IPS-20b (cell line): ENCODE measurements around the gene NELL1.

ENCODE experiments used
- H3K27ac ChIP-seq: one replicate; pipeline ENCODE4 v1.5.1; 2013; ENCODE audit warnings: low read length
- H3K27me3 ChIP-seq: 2 replicates; pipeline ENCODE4 v1.6.1; 2013; ENCODE audit warnings: mild to moderate bottlenecking, low read length, inconsistent platforms; ENCODE audit not compliant: insufficient read depth
- H3K36me3 ChIP-seq: 2 replicates; pipeline ENCODE4 v1.6.1; 2013; ENCODE audit warnings: low read depth, mild to moderate bottlenecking, inconsistent platforms, low read length, moderate library complexity; ENCODE audit not compliant: insufficient read depth
- H3K4me1 ChIP-seq: 2 replicates; pipeline ENCODE4 v1.6.1; 2013; ENCODE audit warnings: mild to moderate bottlenecking, control low read depth, inconsistent platforms, low read length, moderate library complexity; ENCODE audit not compliant: insufficient read depth
- H3K4me3 ChIP-seq: 2 replicates; pipeline ENCODE4 v1.5.1; 2013; ENCODE audit warnings: mild to moderate bottlenecking, low read length, inconsistent platforms
- H3K9ac ChIP-seq: 2 replicates; pipeline ENCODE4 v1.6.1; 2013; ENCODE audit warnings: low read depth, mild to moderate bottlenecking, inconsistent platforms, low read length, moderate library complexity
- H3K9me3 ChIP-seq: 2 replicates; pipeline ENCODE4 v1.6.1; 2013; ENCODE audit warnings: mild to moderate bottlenecking, low read depth, low read length, inconsistent platforms; ENCODE audit not compliant: insufficient read depth

The NELL1 gene

GRCh38 chr11:21430537-21430936, 761.2 kb downstream of the NELL1 start:
- Histone ChIP-seq H3K9ac (no peak overlapping the region), H3K27ac (no peak overlapping the region), H3K27me3 (no peaks in the 10 kb centered on the region), H3K4me1 (no peaks in the 10 kb centered on the region), H3K36me3 (no peaks in the 10 kb centered on the region), H3K4me3 (no peak overlapping the region), H3K9me3 (no peaks in the 10 kb centered on the region)

- Histone ChIP-seq H3K27me3 (no peaks in the 10 kb centered on the region), H3K4me1 (peaks cover 5% of the 10 kb centered on the region; the same call in 1 of the 2 replicates), H3K9ac (no peak overlapping the region), H3K9me3 (no peaks in the 10 kb centered on the region), H3K4me3 (no peak overlapping the region), H3K27ac (no peak overlapping the region), H3K36me3 (no peaks in the 10 kb centered on the region)
Measured at GRCh38 chr11:21446939-21447590, 777.7 kb downstream of the NELL1 start.

- no peak overlapping the region for H3K9ac ChIP-seq
- no peaks in the 10 kb centered on the region for H3K36me3 ChIP-seq
- H3K27me3 ChIP-seq, result no peaks in the 10 kb centered on the region
- no peak overlapping the region for H3K4me3 ChIP-seq
- H3K4me1 ChIP-seq, result peaks cover 5% of the 10 kb centered on the region; the same call in 1 of the 2 replicates
- no peaks in the 10 kb centered on the region for H3K9me3 ChIP-seq
- H3K27ac ChIP-seq, result no peak overlapping the region
Measured at GRCh38 chr11:21447871-21448270, 778.5 kb downstream of the NELL1 start.

GRCh38 chr11:21456186-21456585, 786.8 kb downstream of the NELL1 start:
- no peaks in the 10 kb centered on the region for H3K36me3 ChIP-seq

DNA sequence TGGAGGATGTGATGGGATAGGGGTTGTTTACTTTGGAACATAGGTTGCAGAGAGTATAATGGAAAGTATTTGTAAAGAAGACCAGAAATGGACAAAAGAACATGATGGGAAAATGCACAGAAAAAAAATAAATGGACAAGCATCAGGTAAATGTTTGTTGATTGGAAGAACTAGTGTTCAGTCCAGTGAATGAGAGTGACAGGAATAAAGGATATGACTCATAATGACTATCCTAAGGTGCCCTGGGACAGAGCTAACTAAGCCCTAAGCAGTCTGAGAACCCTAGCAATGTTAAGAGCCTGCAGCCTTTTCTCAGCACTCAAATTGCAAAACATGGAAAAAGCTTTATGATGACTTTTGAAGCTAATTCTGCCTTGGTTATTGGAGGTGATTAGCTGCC, 790.7 kb downstream of the NELL1 start:
- Histone ChIP-seq H3K27me3 (no peaks in the 10 kb centered on the region), H3K4me1 (no peaks in the 10 kb centered on the region), H3K9me3 (no peaks in the 10 kb centered on the region), H3K4me3 (no peak overlapping the region), H3K36me3 (no peaks in the 10 kb centered on the region), H3K27ac (no peak overlapping the region), H3K9ac (no peak overlapping the region)

More at GRCh38 chr11:21456186-21456585, 786.8 kb downstream of the NELL1 start:
- H3K9me3 ChIP-seq, result no peaks in the 10 kb centered on the region
- no peaks in the 10 kb centered on the region for H3K27me3 ChIP-seq
- no peaks in the 10 kb centered on the region for H3K4me1 ChIP-seq
- H3K9ac ChIP-seq, result no peak overlapping the region
- no peak overlapping the region for H3K4me3 ChIP-seq
- H3K27ac ChIP-seq, result no peak overlapping the region

DNA sequence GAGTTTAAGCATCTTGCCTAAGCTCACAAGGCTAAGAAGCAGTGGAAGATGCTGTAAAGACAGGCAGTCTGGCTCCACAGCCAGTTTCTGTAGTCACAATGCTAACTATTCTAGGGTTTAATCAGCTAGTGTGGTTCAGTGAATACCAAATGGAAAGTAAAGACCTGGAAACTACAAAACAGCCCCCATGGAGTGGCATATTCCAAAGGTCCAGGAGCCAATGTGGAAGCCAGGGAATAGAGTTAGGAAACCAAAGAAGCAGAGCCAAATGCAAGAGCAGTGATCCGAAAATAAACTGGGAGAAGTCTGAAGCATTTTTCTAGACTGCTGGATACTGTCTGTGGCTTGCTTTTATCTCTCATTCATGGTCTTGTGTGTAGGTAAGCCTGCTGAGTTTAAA, 792.3 kb downstream of the NELL1 start:
- Histone ChIP-seq H3K27me3 (no peaks in the 10 kb centered on the region), H3K4me3 (no peak overlapping the region)

GRCh38 chr11:21464601-21465193, 795.3 kb downstream of the NELL1 start:
- no peak overlapping the region for H3K4me3 ChIP-seq
- H3K27me3 ChIP-seq, result no peaks in the 10 kb centered on the region
- no peaks in the 10 kb centered on the region for H3K4me1 ChIP-seq
- no peaks in the 10 kb centered on the region for H3K36me3 ChIP-seq
- no peak overlapping the region for H3K27ac ChIP-seq
- H3K9ac ChIP-seq, result no peak overlapping the region
- H3K9me3 ChIP-seq, result no peaks in the 10 kb centered on the region

More for the DNA sequence above, 792.3 kb downstream of the NELL1 start:
- no peaks in the 10 kb centered on the region for H3K9me3 ChIP-seq
- no peak overlapping the region for H3K27ac ChIP-seq
- no peaks in the 10 kb centered on the region for H3K36me3 ChIP-seq
- H3K4me1 ChIP-seq, result no peaks in the 10 kb centered on the region
- no peak overlapping the region for H3K9ac ChIP-seq

GRCh38 chr11:21465203-21465602, 795.8 kb downstream of the NELL1 start:
- no peaks in the 10 kb centered on the region for H3K9me3 ChIP-seq
- H3K27me3 ChIP-seq, result no peaks in the 10 kb centered on the region
- H3K4me3 ChIP-seq, result no peak overlapping the region
- no peak overlapping the region for H3K9ac ChIP-seq
- H3K36me3 ChIP-seq, result no peaks in the 10 kb centered on the region
- H3K4me1 ChIP-seq, result no peaks in the 10 kb centered on the region
- no peak overlapping the region for H3K27ac ChIP-seq

DNA sequence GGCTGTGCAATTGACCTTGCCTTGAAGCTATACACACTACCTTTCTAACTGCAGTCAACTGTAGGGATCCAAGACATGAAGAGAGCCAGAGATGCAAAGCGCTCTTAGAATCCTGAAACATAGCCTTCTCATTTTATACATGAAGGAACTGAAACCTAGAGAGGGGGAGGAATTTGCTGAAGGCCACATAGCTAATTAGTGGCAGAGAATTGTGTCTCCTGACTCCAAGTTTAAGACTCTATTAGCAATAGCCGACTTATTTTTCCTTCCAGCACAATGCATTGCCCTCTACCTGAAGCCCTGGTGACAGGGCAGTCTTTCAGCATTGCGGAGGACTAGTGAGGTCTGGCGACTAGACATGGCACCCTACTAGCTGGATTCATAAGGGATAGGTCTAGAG, 796.5 kb downstream of the NELL1 start:
- Histone ChIP-seq H3K9ac (no peak overlapping the region), H3K4me1 (no peaks in the 10 kb centered on the region), H3K36me3 (no peaks in the 10 kb centered on the region), H3K4me3 (no peak overlapping the region), H3K9me3 (no peaks in the 10 kb centered on the region), H3K27me3 (no peaks in the 10 kb centered on the region), H3K27ac (no peak overlapping the region)

DNA sequence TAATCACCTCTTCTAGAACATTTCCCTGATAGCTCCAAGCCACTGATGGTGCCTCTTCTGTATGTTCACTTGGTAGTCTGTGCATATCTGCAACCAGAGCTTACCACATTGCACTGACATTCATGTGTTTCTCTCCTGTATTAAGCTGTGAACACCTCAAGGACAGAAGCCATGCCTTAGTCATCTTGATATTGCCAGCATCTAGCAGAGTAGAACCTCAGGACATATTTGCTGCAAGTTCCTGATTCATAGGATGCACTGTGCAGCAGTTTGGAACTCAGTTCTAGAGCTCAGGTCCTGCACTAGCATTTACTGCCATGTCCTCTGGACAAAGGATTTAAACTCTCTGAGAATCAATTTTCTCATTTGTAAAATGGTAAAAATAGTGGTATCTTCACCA, 801.1 kb downstream of the NELL1 start:
- Histone ChIP-seq H3K4me3 (no peak overlapping the region), H3K27ac (no peak overlapping the region), H3K36me3 (no peaks in the 10 kb centered on the region), H3K4me1 (no peaks in the 10 kb centered on the region), H3K27me3 (no peaks in the 10 kb centered on the region), H3K9ac (no peak overlapping the region), H3K9me3 (no peaks in the 10 kb centered on the region)

DNA sequence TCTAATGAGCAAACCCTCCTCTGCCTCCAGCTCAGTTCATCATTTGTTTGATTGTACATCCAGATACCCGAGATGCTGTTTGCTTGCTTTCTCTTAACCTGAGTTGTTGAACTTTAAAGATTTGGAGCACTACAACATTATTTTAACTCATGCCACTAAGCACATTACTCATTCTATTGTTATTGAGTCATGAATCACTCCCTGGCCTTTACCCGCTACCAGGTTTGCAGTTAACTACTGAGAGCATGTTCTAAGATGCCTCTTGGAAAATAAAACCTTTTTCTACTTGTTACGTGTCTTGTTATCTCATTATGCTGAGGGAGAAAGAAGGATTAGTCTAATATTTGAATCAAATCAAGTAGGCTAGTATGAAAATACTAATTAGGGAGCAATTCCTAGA, 802.9 kb downstream of the NELL1 start:
- Histone ChIP-seq H3K27ac (no peak overlapping the region), H3K36me3 (no peaks in the 10 kb centered on the region), H3K9ac (no peak overlapping the region), H3K27me3 (no peaks in the 10 kb centered on the region), H3K4me3 (no peak overlapping the region), H3K4me1 (peaks cover 5% of the 10 kb centered on the region; the same call in 1 of the 2 replicates), H3K9me3 (no peaks in the 10 kb centered on the region)

DNA sequence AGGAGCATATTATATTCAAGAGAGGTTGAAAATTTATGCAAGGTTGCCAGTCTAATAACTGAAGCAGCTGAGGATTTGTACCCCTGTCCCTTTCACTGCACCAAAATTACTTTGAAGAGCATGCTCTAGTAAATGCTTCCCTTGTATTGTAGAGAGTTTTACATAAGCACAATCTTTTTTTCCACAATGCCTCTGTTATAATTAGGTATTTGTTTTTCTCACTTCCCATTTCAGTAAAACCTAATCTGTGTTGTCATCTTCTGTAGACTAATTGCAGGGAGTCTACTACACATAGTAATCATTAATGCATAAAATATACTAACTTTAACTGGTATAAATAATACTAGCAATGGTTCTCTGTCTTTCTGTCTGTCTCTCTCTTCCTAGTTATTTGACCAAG, 805.1 kb downstream of the NELL1 start:
- no peaks in the 10 kb centered on the region for H3K36me3 ChIP-seq
- peaks cover 5% of the 10 kb centered on the region; the same call in 1 of the 2 replicates for H3K4me1 ChIP-seq
- H3K9me3 ChIP-seq, result no peaks in the 10 kb centered on the region
- no peaks in the 10 kb centered on the region for H3K27me3 ChIP-seq
- no peak overlapping the region for H3K9ac ChIP-seq
- no peak overlapping the region for H3K27ac ChIP-seq
- H3K4me3 ChIP-seq, result no peak overlapping the region
